ENCODE measurements around the gene HOXC11. TPM values are rescaled to one million over a fixed set of nuclear protein-coding genes. Genes with fewer than 3 reads are reported as not detected.

HOXC11 gene
- total RNA-seq, 2 experiments from 2014 or later, result not detected

DNA sequence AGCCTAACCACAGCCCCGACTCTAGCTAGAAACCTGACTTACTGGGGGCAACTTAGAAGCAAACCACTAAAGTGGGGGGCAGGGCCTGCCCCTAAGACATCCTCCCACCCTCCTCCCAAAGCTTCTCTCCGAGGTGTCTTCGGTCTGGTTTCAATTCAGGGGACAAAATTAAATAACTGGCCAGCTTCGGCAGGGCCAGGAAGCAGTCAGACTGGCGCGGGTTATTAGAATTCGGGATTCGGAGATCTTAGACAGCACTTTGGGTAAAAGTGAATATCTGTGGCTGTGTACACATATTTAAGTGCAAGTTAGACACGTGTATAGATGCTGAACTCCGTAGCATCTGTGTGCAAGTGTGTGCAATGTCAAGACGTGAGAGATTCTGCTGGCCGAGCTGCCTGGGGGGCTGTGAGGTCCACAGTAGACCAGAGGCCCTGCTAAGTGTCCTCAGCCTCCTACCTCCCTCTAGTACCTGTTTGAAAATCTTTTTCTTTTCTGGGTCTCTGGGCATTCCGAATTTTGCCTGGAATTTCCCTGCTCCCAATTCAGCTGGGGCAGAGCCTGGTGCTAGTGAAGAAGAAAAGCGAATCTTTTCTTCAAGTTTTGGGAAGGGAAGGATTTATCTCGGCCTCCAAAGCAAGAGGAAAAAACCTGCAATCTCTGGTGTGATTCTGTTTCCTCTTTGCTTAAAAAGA lies 8.0 kb downstream of the HOXC11 start:
- ChIA-PET CTCF (interaction anchor here (0.6 to 1.5 kb wide), 5 partner anchors 8 to 227 kb away, joined by 3 to 4 read pairs (median 3); partner anchors contain the start of genes HOXC4 and HOXC9), POLR2A (no interaction called here)
- H3K36me3 Mint-ChIP-seq, result no peaks in the 10 kb centered on the region

GRCh38 chr12:53981634-53982565 lies 9.0 kb downstream of the HOXC11 start:
- intact Hi-C loops (cut with micrococcal nuclease), result loop anchor here (5.0 kb wide), 1 partner anchor 35 kb away; no protein-coding TSS in a partner anchor
- Mint-ChIP-seq H3K36me3 (no peaks in the 10 kb centered on the region), H3K4me3 (no peak overlapping the region), H3K9me3 (no peaks in the 10 kb centered on the region), H3K27me3 (peaks cover 88% of the 10 kb centered on the region), H3K4me1 (ENCODE audit: low read depth) (peaks cover 15% of the 10 kb centered on the region), H3K27ac (no peak overlapping the region)
- ChIA-PET CTCF (interaction anchor here (1.5 kb wide), 1 partner anchor 24 kb away, joined by 4 read pairs; no protein-coding TSS in a partner anchor), POLR2A (no interaction called here)
- no peak for DNase-seq

More for the DNA sequence above, 8.0 kb downstream of the HOXC11 start:
- DNase-seq, result no peak
- intact Hi-C loops (cut with micrococcal nuclease), result loop anchor here (5.0 kb wide), 1 partner anchor 36 kb away; no protein-coding TSS in a partner anchor
- Mint-ChIP-seq H3K4me1 (ENCODE audit: low read depth) (peaks cover 12% of the 10 kb centered on the region), H3K4me3 (no peak overlapping the region), H3K9me3 (no peaks in the 10 kb centered on the region), H3K27me3 (peaks cover 87% of the 10 kb centered on the region), H3K27ac (no peak overlapping the region)

DNA sequence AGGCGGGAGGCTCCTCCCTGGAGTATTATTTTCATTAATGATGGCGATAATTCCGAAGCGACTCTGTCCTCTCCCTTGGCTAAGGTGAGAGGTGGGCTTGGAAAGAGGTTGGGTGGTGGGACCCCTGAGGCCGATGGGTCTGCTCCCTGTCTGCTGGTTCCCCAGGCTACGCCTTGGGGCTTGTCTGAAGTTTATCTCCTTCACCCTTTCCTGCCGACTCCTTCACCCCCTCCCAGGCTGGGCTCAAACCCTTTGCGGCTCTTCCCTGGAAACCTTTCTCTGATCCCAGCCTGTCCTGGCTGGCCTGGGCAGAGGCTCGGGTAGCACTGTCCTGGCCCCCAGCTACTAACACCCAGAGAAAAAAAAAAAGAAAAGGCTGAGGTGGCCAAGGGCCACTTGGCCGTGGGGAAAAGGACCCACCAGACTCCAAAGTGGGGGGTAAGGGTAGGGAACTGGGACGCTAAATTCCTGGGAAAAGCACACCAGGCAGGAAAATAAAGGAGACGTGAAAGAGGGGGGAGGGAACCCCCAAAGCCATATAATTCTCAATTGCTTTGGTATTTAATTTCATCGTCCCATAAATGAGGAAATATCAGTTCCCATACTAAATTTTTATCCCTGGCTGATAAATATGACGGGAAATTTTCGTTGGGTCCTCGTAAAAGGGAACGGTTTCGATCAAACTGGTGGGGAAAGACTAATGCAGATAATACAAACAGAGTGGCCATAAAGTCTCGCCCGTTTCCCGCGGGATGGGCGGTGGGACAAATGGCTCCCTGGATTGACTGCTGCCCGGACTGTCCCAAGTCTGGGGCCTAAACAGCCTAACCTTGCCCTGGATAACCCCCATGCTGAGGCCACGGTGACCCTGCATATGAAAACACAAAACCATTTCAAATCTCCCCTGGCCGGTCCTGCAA lies 10.0 kb downstream of the HOXC11 start:
- CTCF ChIA-PET, result no interaction called here

GRCh38 chr12:53983568-53983949 lies 10.6 kb downstream of the HOXC11 start:
- intact Hi-C loops (cut with micrococcal nuclease), result loop anchor here (5.0 kb wide), 1 partner anchor 34 kb away; no protein-coding TSS in a partner anchor
- Mint-ChIP-seq H3K36me3 (no peaks in the 10 kb centered on the region), H3K9me3 (no peaks in the 10 kb centered on the region), H3K27me3 (peaks cover 89% of the 10 kb centered on the region), H3K27ac (no peak overlapping the region), H3K4me3 (no peak overlapping the region), H3K4me1 (ENCODE audit: low read depth) (peaks cover 13% of the 10 kb centered on the region)
- no peak for DNase-seq
- CTCF ChIA-PET, result interaction anchor here (5.4 to 5.8 kb wide), 2 partner anchors 217 to 231 kb away, joined by 21 to 46 read pairs; no protein-coding TSS in a partner anchor
- POLR2A ChIA-PET, result no interaction called here

More for the DNA sequence above, 10.0 kb downstream of the HOXC11 start:
- no peaks in the 10 kb centered on the region for H3K36me3 Mint-ChIP-seq
- H3K9me3 Mint-ChIP-seq, result no peaks in the 10 kb centered on the region
- H3K4me3 Mint-ChIP-seq, result no peak overlapping the region
- POLR2A ChIA-PET, result no interaction called here
- H3K27me3 Mint-ChIP-seq, result peaks cover 88% of the 10 kb centered on the region
- no peak for DNase-seq
- no peak overlapping the region for H3K27ac Mint-ChIP-seq
- intact Hi-C loops (cut with micrococcal nuclease), result loop anchor here (5.0 kb wide), 1 partner anchor 34 kb away; no protein-coding TSS in a partner anchor
- H3K4me1 Mint-ChIP-seq (ENCODE audit: low read depth), result peaks cover 15% of the 10 kb centered on the region

GRCh38 chr12:53983950-53984572 lies 11.1 kb downstream of the HOXC11 start:
- Mint-ChIP-seq H3K27ac (no peak overlapping the region), H3K27me3 (peaks cover 87% of the 10 kb centered on the region), H3K9me3 (no peaks in the 10 kb centered on the region), H3K4me3 (no peak overlapping the region), H3K4me1 (ENCODE audit: low read depth) (peaks cover 15% of the 10 kb centered on the region), H3K36me3 (no peaks in the 10 kb centered on the region)
- DNase-seq, result no peak
- POLR2A ChIA-PET, result interaction anchor here (1.2 kb wide), 1 partner anchor 9 kb away, joined by 3 read pairs; no protein-coding TSS in a partner anchor
- intact Hi-C loops (cut with micrococcal nuclease), result loop anchor here (5.0 kb wide), 1 partner anchor 33 kb away; no protein-coding TSS in a partner anchor
- CTCF ChIA-PET, result interaction anchor here (1.1 to 5.8 kb wide), 10 partner anchors 9 to 231 kb away, joined by 3 to 46 read pairs (median 12); partner anchors contain the start of genes HOXC8 and SMUG1

DNA sequence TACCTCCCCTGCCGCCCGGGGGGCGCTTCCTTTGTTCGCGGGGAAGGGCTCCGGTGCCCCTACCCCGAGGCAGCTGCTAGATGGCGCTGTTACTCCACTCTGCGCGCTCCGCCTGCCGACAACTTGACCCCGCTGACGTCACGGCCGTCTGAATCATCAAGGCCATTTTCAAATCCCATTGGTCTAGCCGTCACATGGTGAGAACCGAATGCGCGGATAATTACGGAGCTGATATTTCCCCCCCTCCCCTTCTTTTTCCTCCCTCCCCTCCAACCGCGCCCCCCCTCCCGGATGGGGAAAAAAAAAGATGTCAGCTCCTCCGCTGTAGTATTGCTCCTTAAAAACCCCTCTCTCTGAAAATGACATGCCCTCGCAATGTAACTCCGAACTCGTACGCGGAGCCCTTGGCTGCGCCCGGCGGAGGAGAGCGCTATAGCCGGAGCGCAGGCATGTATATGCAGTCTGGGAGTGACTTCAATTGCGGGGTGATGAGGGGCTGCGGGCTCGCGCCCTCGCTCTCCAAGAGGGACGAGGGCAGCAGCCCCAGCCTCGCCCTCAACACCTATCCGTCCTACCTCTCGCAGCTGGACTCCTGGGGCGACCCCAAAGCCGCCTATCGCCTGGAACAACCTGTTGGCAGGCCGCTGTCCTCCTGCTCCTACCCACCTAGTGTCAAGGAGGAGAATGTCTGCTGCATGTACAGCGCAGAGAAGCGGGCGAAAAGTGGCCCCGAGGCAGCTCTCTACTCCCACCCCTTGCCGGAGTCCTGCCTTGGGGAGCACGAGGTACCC lies 12.2 kb downstream of the HOXC11 start, which contains the start of gene HOXC10:
Gene HOXC10, plus strand, starts transcription at position 246 of the 791 bp plus-strand sequence. Its CDS starts 114 bp downstream, at position 360.
- H3K4me3 Mint-ChIP-seq, result peak within 1 kb of the TSS; percentile 52
- POLR2A ChIA-PET, result interaction anchor here (0.5 to 1.2 kb wide), 2 partner anchors 8 to 115 kb away, joined by 3 read pairs; no protein-coding TSS in a partner anchor
- CTCF ChIA-PET, result interaction anchor here (0.6 to 5.8 kb wide), 26 partner anchors 8 to 1732 kb away, joined by 3 to 46 read pairs (median 4); partner anchors contain the start of genes HOXC5, HOXC8 and SMUG1
- no peaks in the 10 kb centered on the region for H3K9me3 Mint-ChIP-seq
- intact Hi-C loops (cut with micrococcal nuclease), result loop anchor here (1.0 to 5.0 kb wide), 3 partner anchors 10 to 33 kb away; partner anchors contain the start of gene HOXC12
- H3K27ac Mint-ChIP-seq, result no peak within 1 kb of the TSS
- peak; percentile 92 for DNase-seq
- H3K36me3 Mint-ChIP-seq, result no peaks in the 10 kb centered on the region
- peaks cover 25% of the 10 kb centered on the region for H3K4me1 Mint-ChIP-seq (ENCODE audit: low read depth)
- H3K27me3 Mint-ChIP-seq, result peaks cover 87% of the 10 kb centered on the region

GRCh38 chr12:53985692-53985993 lies 12.7 kb downstream of the HOXC11 start:
- no peaks in the 10 kb centered on the region for H3K9me3 Mint-ChIP-seq
- intact Hi-C loops (cut with micrococcal nuclease), result loop anchor here (1.0 to 5.0 kb wide), 2 partner anchors 10 to 33 kb away; partner anchors contain the start of gene HOXC12
- POLR2A ChIA-PET, result no interaction called here

GRCh38 chr12:53985994-53986685 lies 13.2 kb downstream of the HOXC11 start:
- Mint-ChIP-seq H3K27ac (no peak overlapping the region), H3K4me1 (ENCODE audit: low read depth) (peaks cover 30% of the 10 kb centered on the region), H3K9me3 (no peaks in the 10 kb centered on the region), H3K36me3 (no peaks in the 10 kb centered on the region), H3K4me3 (no peak overlapping the region), H3K27me3 (peaks cover 87% of the 10 kb centered on the region)
- ChIA-PET POLR2A (interaction anchor here (0.6 kb wide), 1 partner anchor 234 kb away, joined by 3 read pairs; no protein-coding TSS in a partner anchor), CTCF (interaction anchor here (0.8 to 5.8 kb wide), 16 partner anchors 10 to 413 kb away, joined by 3 to 46 read pairs (median 7); partner anchors contain the start of genes HOXC5 and SMUG1)
- no peak for DNase-seq
- intact Hi-C loops (cut with micrococcal nuclease), result loop anchor here (1.0 to 5.0 kb wide), 2 partner anchors 9 to 34 kb away; partner anchors contain the start of gene HOXC12

More at GRCh38 chr12:53985692-53985993, 12.7 kb downstream of the HOXC11 start:
- Mint-ChIP-seq H3K36me3 (no peaks in the 10 kb centered on the region), H3K27ac (no peak overlapping the region), H3K4me1 (ENCODE audit: low read depth) (peaks cover 30% of the 10 kb centered on the region), H3K4me3 (no peak overlapping the region), H3K27me3 (peaks cover 87% of the 10 kb centered on the region)
- DNase-seq, result no peak
- CTCF ChIA-PET, result interaction anchor here (0.8 to 5.8 kb wide), 16 partner anchors 10 to 414 kb away, joined by 3 to 46 read pairs (median 6); partner anchors contain the start of genes HOXC5 and SMUG1

DNA sequence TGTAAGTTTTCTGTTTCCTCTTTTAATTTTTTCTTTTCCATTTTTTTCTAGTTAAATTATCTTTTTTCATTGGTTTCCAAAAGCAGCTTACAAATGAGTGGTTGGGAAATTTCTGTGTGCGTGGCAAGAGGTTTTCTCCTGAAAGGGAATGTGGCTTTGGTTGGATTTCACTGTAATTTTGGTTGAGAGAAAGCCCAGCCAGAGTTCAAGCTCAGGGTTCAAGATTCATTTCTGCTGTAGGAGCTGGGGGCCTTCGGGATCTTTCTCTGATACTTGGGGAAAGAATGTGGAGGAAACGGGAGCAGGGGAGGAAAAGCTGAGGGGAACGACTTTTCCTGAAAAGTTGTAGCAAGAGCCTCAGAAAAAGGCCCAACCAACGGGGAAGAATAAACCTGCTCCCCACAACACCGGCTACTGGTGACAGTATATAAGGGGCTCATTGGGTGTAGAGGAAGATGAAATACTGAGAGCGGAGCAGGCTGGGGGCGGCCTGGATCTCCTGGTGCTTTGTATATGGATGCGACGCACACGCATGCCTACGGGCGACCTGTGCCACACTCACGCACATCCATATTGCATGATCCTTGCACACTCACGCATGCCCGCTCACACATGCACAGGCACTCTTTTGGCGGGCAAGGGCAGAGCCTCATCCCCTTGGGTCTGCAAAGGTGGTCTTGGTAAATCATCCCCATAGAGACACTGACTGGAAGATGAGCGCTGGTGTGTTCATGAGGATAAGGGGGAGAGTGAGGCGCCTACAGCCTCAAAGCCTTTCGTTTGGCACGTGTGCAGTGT lies 14.0 kb downstream of the HOXC11 start:
- CTCF ChIA-PET, result interaction anchor here (0.8 to 5.8 kb wide), 10 partner anchors 9 to 240 kb away, joined by 3 to 46 read pairs (median 14); partner anchors contain the start of gene SMUG1
- H3K27me3 Mint-ChIP-seq, result peaks cover 87% of the 10 kb centered on the region
- no peaks in the 10 kb centered on the region for H3K9me3 Mint-ChIP-seq
- H3K4me1 Mint-ChIP-seq (ENCODE audit: low read depth), result peaks cover 30% of the 10 kb centered on the region
- H3K27ac Mint-ChIP-seq, result no peak overlapping the region
- no peak for DNase-seq
- no peak overlapping the region for H3K4me3 Mint-ChIP-seq
- no peaks in the 10 kb centered on the region for H3K36me3 Mint-ChIP-seq
- intact Hi-C loops (cut with micrococcal nuclease), result loop anchor here (5.0 kb wide), 1 partner anchor 35 kb away; the partner anchor contains the start of gene HOXC12
- POLR2A ChIA-PET, result no interaction called here

Data from activated CD4-positive, alpha-beta memory T cell treated with anti-CD3 and anti-CD28 coated beads for 36 hours (primary cell).